ENCODE data around the gene CCDC174. TPM values are rescaled to one million over a fixed set of nuclear protein-coding genes. Genes with fewer than 3 reads are reported as not detected.

The CCDC174 gene
- total and polyA plus RNA-seq, 2 donors (not counting 1 experiment from before 2014, with no cell fraction given), result 9.9 to 47.1 TPM

GRCh38 chr3:14717307-14717706 lies 65.7 kb downstream of the CCDC174 start:
- no peak overlapping the region for H3K4me3 Mint-ChIP-seq
- intact Hi-C loops (cut with micrococcal nuclease), result no loop called here
- DNase-seq, result no peak
- no peak overlapping the region for H2AFZ ChIP-seq (ENCODE audit: insufficient read depth, low read depth, low read length, poor library complexity, severe bottlenecking)
- H3K4me1 ChIP-seq (ENCODE audit: control insufficient read depth in 2 of 2, insufficient read depth in 2 of 2, low read length in 2 of 2), result no peaks in the 10 kb centered on the region
- H3K36me3 ChIP-seq (replicated peaks in 1 of 2; ENCODE audit: control extremely low read depth in 1 of 2, control insufficient read depth in 1 of 2, extremely low read depth in 1 of 2, insufficient read depth in 2 of 2, low read length in 1 of 2), result no peaks in the 10 kb centered on the region
- H3K4me1 Mint-ChIP-seq, result peaks cover 3% of the 10 kb centered on the region
- no peak for ATAC-seq (ENCODE audit: low read depth)
- ChIA-PET POLR2A (no interaction called here), CTCF (no interaction called here)
- H4K20me1 ChIP-seq (ENCODE audit: control insufficient read depth, insufficient read depth, low read length, poor library complexity, severe bottlenecking), result no peaks in the 10 kb centered on the region
- H3K9ac ChIP-seq (ENCODE audit: low read length), result no peak overlapping the region
- no peak for TF ChIP-seq EZH2 (IDR thresholded peaks at IDR 0.05; ENCODE audit: borderline replicate concordance, insufficient read depth, low read depth, low read length, poor library complexity, severe bottlenecking)
- TF ChIP-seq CTCF (IDR thresholded peaks at IDR 0.05), result no peak
- no peaks in the 10 kb centered on the region for H3K27me3 ChIP-seq (replicated peaks in 1 of 4; ENCODE audit: control extremely low read depth in 1 of 4, control insufficient read depth in 3 of 4, insufficient read depth in 4 of 4, low read length in 3 of 4)
- H3K27ac ChIP-seq (ENCODE audit: low read length in 2 of 2), result no peak overlapping the region
- no peaks in the 10 kb centered on the region for H3K79me2 ChIP-seq (ENCODE audit: control insufficient read depth, insufficient read depth, low read length)
- H3K27ac Mint-ChIP-seq, result no peak overlapping the region
- H3K9me3 Mint-ChIP-seq (ENCODE audit: insufficient read depth), result peaks cover 8% of the 10 kb centered on the region
- H3K4me3 ChIP-seq (ENCODE audit: control extremely low read depth in 1 of 5, extremely low read depth in 1 of 5, insufficient read depth in 1 of 5, low read depth in 2 of 5, low read length in 4 of 5), result no peak overlapping the region
- H3K4me2 ChIP-seq (replicated peaks; ENCODE audit: low read depth, low read length, poor library complexity, severe bottlenecking), result no peak overlapping the region
- H3K27me3 Mint-ChIP-seq, result no peaks in the 10 kb centered on the region
- WGBS (ENCODE audit: insufficient coverage), result 75% methylated on average over 1 of the region's 1 CpG
- H3K9me3 ChIP-seq (ENCODE audit: control extremely low read depth in 1 of 3, control insufficient read depth in 2 of 3, insufficient read depth in 1 of 3, low read length in 2 of 3), result peaks cover 0 to 12% (median 5%) of the 10 kb centered on the region in 3 donors

GRCh38 chr3:14718539-14718938 lies 67.0 kb downstream of the CCDC174 start:
- Mint-ChIP-seq H3K4me3 (no peak overlapping the region), H3K4me1 (peaks cover 3% of the 10 kb centered on the region), H3K27ac (no peak overlapping the region), H3K9me3 (ENCODE audit: insufficient read depth) (no peaks in the 10 kb centered on the region), H3K27me3 (no peaks in the 10 kb centered on the region)
- intact Hi-C loops (cut with micrococcal nuclease), result no loop called here
- H3K4me3 ChIP-seq (ENCODE audit: control extremely low read depth in 1 of 5, extremely low read depth in 1 of 5, insufficient read depth in 1 of 5, low read depth in 2 of 5, low read length in 4 of 5), result no peak overlapping the region
- no peak overlapping the region for H3K27ac ChIP-seq (ENCODE audit: low read length in 2 of 2)
- H3K4me1 ChIP-seq (ENCODE audit: control insufficient read depth in 2 of 2, insufficient read depth in 2 of 2, low read length in 2 of 2), result no peaks in the 10 kb centered on the region
- H3K4me2 ChIP-seq (replicated peaks; ENCODE audit: low read depth, low read length, poor library complexity, severe bottlenecking), result no peak overlapping the region
- H2AFZ ChIP-seq (ENCODE audit: insufficient read depth, low read depth, low read length, poor library complexity, severe bottlenecking), result no peak overlapping the region
- CTCF ChIA-PET, result no interaction called here
- no peaks in the 10 kb centered on the region for H4K20me1 ChIP-seq (ENCODE audit: control insufficient read depth, insufficient read depth, low read length, poor library complexity, severe bottlenecking)
- DNase-seq, result no peak
- WGBS (ENCODE audit: insufficient coverage), result 44% methylated on average over 2 of the region's 2 CpGs
- H3K27me3 ChIP-seq (replicated peaks in 1 of 4; ENCODE audit: control extremely low read depth in 1 of 4, control insufficient read depth in 3 of 4, insufficient read depth in 4 of 4, low read length in 3 of 4), result no peaks in the 10 kb centered on the region
- TF ChIP-seq CTCF (IDR thresholded peaks at IDR 0.05), result no peak
- no peak for TF ChIP-seq EZH2 (IDR thresholded peaks at IDR 0.05; ENCODE audit: borderline replicate concordance, insufficient read depth, low read depth, low read length, poor library complexity, severe bottlenecking)
- ATAC-seq (ENCODE audit: low read depth), result no peak
- H3K36me3 ChIP-seq (replicated peaks in 1 of 2; ENCODE audit: control extremely low read depth in 1 of 2, control insufficient read depth in 1 of 2, extremely low read depth in 1 of 2, insufficient read depth in 2 of 2, low read length in 1 of 2), result no peaks in the 10 kb centered on the region
- peaks cover 0 to 3% (median 0%) of the 10 kb centered on the region in 3 donors for H3K9me3 ChIP-seq (ENCODE audit: control extremely low read depth in 1 of 3, control insufficient read depth in 2 of 3, insufficient read depth in 1 of 3, low read length in 2 of 3)
- POLR2A ChIA-PET, result no interaction called here
- no peak overlapping the region for H3K9ac ChIP-seq (ENCODE audit: low read length)
- no peaks in the 10 kb centered on the region for H3K79me2 ChIP-seq (ENCODE audit: control insufficient read depth, insufficient read depth, low read length)

All from B cell (primary cell).